ENCODE measurements around the gene TRAPPC1. TPM values are rescaled to one million over a fixed set of nuclear protein-coding genes. Genes with fewer than 3 reads are reported as not detected.

The TRAPPC1 gene
- total RNA-seq, 1 experiment from 2014 or later = 132 TPM

- no peak overlapping the region for H2BK20ac ChIP-seq (ENCODE audit: low read depth, low read length, poor library complexity, severe bottlenecking)
- WGBS (ENCODE audit: extremely low coverage, insufficient read length, low lambda C conversion rate) = no CpG with 5 or more reads among the region's 4 CpGs
- H2AK5ac ChIP-seq (ENCODE audit: insufficient read length, low read length) = no peak overlapping the region
- H3K79me2 ChIP-seq (ENCODE audit: insufficient read depth, low read length) = no peaks in the 10 kb centered on the region
- no peak overlapping the region for H3K18ac ChIP-seq (ENCODE audit: insufficient read length, low read depth, low read length)
- H4K8ac ChIP-seq (replicated peaks; ENCODE audit: insufficient read length, low read depth, low read length) = no peak overlapping the region
- H3K9me3 ChIP-seq (ENCODE audit: control insufficient read depth, low read depth, low read length) = no peaks in the 10 kb centered on the region
- no peak overlapping the region for H3K56ac ChIP-seq (ENCODE audit: insufficient read length, low read depth, low read length)
- TF ChIP-seq CTCF (conservative IDR thresholded peaks at IDR 0.05) = no peak
- no peaks in the 10 kb centered on the region; a peak in 2 of 7 replicates for H3K36me3 Mint-ChIP-seq (ENCODE audit: insufficient read depth in 1 of 3, low read depth in 3 of 3)
- no peaks in the 10 kb centered on the region for H3K23me2 ChIP-seq (ENCODE audit: insufficient read length, low read depth, low read length, poor library complexity, severe bottlenecking)
- H3T11ph ChIP-seq (ENCODE audit: low read length) = no peak overlapping the region
- H3K27ac ChIP-seq (ENCODE audit: insufficient read length, low read depth, low read length) = no peak overlapping the region
- no peak overlapping the region for H3K4ac ChIP-seq (ENCODE audit: low read depth, low read length)
- H3K27me3 Mint-ChIP-seq (ENCODE audit: low read depth) = peaks cover 12% of the 10 kb centered on the region
- no peaks in the 10 kb centered on the region for H4K20me1 ChIP-seq (ENCODE audit: control insufficient read depth, insufficient read depth, insufficient read length)
- DNase-seq = no peak
- H2BK120ac ChIP-seq (ENCODE audit: low read depth, low read length, poor library complexity, severe bottlenecking) = no peak overlapping the region
- H2BK12ac ChIP-seq (ENCODE audit: insufficient read length, low read depth, low read length) = no peak overlapping the region
- H3K27ac Mint-ChIP-seq = no peak overlapping the region
- H2BK5ac ChIP-seq (ENCODE audit: insufficient read length, low read length) = no peak overlapping the region
- no peaks in the 10 kb centered on the region for H3K4me1 ChIP-seq (ENCODE audit: insufficient read depth, low read length)
- H3K79me1 ChIP-seq (ENCODE audit: insufficient read depth, low read depth, low read length, poor library complexity, severe bottlenecking) = no peaks in the 10 kb centered on the region
- no peak overlapping the region for H4K91ac ChIP-seq (ENCODE audit: insufficient read length, low read depth, low read length)
- peaks cover 12 to 16% of the 10 kb centered on the region in 2 experiments for H3K9me3 Mint-ChIP-seq
- H2AFZ ChIP-seq (ENCODE audit: low read length) = no peak overlapping the region
- no peak overlapping the region for H2BK15ac ChIP-seq (ENCODE audit: low read depth, low read length)
- no peak overlapping the region for H4K5ac ChIP-seq (ENCODE audit: insufficient read length, low read depth, low read length)
- H3K4me2 ChIP-seq (ENCODE audit: insufficient read depth, insufficient read length, low read length) = no peak overlapping the region
- H3K27me3 ChIP-seq (ENCODE audit: insufficient read depth, low read length) = no peaks in the 10 kb centered on the region
- H3K23ac ChIP-seq (ENCODE audit: insufficient read length, low read depth, low read length) = no peak overlapping the region
- H3K4me1 Mint-ChIP-seq = 0 out of 4 replicates have a peak, but pooled peaks cover 0 to 3% of the 10 kb centered on the region in 2 experiments
- H3K14ac ChIP-seq (ENCODE audit: insufficient read depth, low read length) = no peak overlapping the region
- H3K4me3 Mint-ChIP-seq = no peak overlapping the region
- H3K9ac ChIP-seq (ENCODE audit: extremely low read depth, insufficient read length, low read length) = no peak overlapping the region
Observed at GRCh38 chr17:7971651-7972050, 39.9 kb upstream of the TRAPPC1 start.
